Liver (tissue), 3 donors: Measurements from ENCODE around the gene RHO.

ENCODE experiments used
- ATF3 ChIP-seq: IDR thresholded peaks from 2 replicates; pipeline ENCODE4 v1.6.1; 2016; ENCODE audit warnings: antibody characterized with exemption
- CTCF ChIP-seq: fragments of 150-350 bp; IDR thresholded peaks from 2 replicates; pipeline ENCODE4 v1.5.1; 2017; ENCODE audit warnings: improper control_type of control experiment, low read depth, low read length; ENCODE audit not compliant: missing input control
- MAX ChIP-seq: IDR thresholded peaks from 2 replicates; pipeline ENCODE4 v1.6.1; 2016; ENCODE audit warnings: antibody characterized with exemption
- TAF1 ChIP-seq: conservative IDR thresholded peaks from 2 replicates; pipeline ENCODE4 v1.6.1; 2016; ENCODE audit warnings: antibody characterized with exemption, mild to moderate bottlenecking
- TF ChIP-seq, protein P1 (sequence below): IDR thresholded peaks from 2 replicates; pipeline ENCODE4 v1.6.1; 2016; ENCODE audit warnings: antibody characterized with exemption, mild to moderate bottlenecking
- donor health status: healthy.
- donor health status: healthy.

- no peak for TF ChIP-seq MAX
- no peak for TF ChIP-seq CTCF
- TF ChIP-seq, protein P1, sequence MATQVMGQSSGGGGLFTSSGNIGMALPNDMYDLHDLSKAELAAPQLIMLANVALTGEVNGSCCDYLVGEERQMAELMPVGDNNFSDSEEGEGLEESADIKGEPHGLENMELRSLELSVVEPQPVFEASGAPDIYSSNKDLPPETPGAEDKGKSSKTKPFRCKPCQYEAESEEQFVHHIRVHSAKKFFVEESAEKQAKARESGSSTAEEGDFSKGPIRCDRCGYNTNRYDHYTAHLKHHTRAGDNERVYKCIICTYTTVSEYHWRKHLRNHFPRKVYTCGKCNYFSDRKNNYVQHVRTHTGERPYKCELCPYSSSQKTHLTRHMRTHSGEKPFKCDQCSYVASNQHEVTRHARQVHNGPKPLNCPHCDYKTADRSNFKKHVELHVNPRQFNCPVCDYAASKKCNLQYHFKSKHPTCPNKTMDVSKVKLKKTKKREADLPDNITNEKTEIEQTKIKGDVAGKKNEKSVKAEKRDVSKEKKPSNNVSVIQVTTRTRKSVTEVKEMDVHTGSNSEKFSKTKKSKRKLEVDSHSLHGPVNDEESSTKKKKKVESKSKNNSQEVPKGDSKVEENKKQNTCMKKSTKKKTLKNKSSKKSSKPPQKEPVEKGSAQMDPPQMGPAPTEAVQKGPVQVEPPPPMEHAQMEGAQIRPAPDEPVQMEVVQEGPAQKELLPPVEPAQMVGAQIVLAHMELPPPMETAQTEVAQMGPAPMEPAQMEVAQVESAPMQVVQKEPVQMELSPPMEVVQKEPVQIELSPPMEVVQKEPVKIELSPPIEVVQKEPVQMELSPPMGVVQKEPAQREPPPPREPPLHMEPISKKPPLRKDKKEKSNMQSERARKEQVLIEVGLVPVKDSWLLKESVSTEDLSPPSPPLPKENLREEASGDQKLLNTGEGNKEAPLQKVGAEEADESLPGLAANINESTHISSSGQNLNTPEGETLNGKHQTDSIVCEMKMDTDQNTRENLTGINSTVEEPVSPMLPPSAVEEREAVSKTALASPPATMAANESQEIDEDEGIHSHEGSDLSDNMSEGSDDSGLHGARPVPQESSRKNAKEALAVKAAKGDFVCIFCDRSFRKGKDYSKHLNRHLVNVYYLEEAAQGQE, result no peak
- TF ChIP-seq TAF1, result no peak
- TF ChIP-seq ATF3, result no peak
These were observed 19.9 kb downstream of the RHO start for GRCh38 chr3:129548104-129548965.
